Left ventricle myocardium inferior (tissue), 1 donor: Measurements from ENCODE around the gene SDK2. TPM values are rescaled to one million over a fixed set of nuclear protein-coding genes. Genes with fewer than 3 reads are reported as not detected.

Experiments
- DNase-seq: peaks from one replicate; pipeline ENCODE4 v3.0.0-alpha.2; 2020
- H3K27ac ChIP-seq: fragments of 200-600 bp; replicated peaks from 2 replicates; pipeline ENCODE4 v1.8.0; 2021
- H3K27me3 ChIP-seq: fragments of 200-600 bp; 2 replicates; pipeline ENCODE4 v1.8.0; 2021; ENCODE audit warnings: low read depth
- H3K36me3 ChIP-seq: fragments of 200-600 bp; 2 replicates; pipeline ENCODE4 v1.8.0; 2021
- H3K4me1 ChIP-seq: fragments of 200-600 bp; 2 replicates; pipeline ENCODE4 v1.8.0; 2021
- H3K4me3 ChIP-seq: fragments of 200-600 bp; 2 replicates; pipeline ENCODE4 v1.8.0; 2021; ENCODE audit warnings: mild to moderate bottlenecking, moderate library complexity
- H3K9me3 ChIP-seq: fragments of 200-600 bp; replicated peaks from 2 replicates; pipeline ENCODE4 v1.8.0; 2021
- intact Hi-C: fragments of 100-400 bp; cut with micrococcal nuclease; formaldehyde crosslinking; loops from one replicate; pipeline ENCODE4 v1.11.0; 2022
- total RNA-seq: library from RNA; stranded (reverse); fragmentation: NEBNext Ultra II Directional; extraction: Animal tissue kit (Norgen Biotek cat#: 25700); gene quantifications from one replicate; pipeline ENCODE4 v1.2.1, GENCODE V29; 2021
- TF ChIP-seq, protein P1 (sequence below): fragments of 200-600 bp; IDR thresholded peaks from 2 replicates; pipeline ENCODE4 v1.8.0; 2021; ENCODE audit warnings: antibody characterized with exemption, mild to moderate bottlenecking, borderline replicate concordance
- donor health status: DM: no; HTN: yes; CAD: no; lungs with severe emphysema.

Gene SDK2
- total RNA-seq, 1 donor from 2014 or later, result 2.2 TPM

GRCh38 chr17:73546770-73547536 is 97.3 kb downstream of the SDK2 start:
- intact Hi-C loops, result no loop called here
- TF ChIP-seq, protein P1, sequence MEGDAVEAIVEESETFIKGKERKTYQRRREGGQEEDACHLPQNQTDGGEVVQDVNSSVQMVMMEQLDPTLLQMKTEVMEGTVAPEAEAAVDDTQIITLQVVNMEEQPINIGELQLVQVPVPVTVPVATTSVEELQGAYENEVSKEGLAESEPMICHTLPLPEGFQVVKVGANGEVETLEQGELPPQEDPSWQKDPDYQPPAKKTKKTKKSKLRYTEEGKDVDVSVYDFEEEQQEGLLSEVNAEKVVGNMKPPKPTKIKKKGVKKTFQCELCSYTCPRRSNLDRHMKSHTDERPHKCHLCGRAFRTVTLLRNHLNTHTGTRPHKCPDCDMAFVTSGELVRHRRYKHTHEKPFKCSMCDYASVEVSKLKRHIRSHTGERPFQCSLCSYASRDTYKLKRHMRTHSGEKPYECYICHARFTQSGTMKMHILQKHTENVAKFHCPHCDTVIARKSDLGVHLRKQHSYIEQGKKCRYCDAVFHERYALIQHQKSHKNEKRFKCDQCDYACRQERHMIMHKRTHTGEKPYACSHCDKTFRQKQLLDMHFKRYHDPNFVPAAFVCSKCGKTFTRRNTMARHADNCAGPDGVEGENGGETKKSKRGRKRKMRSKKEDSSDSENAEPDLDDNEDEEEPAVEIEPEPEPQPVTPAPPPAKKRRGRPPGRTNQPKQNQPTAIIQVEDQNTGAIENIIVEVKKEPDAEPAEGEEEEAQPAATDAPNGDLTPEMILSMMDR, result no peak
- no peak overlapping the region for H3K27ac ChIP-seq
- peaks cover 5% of the 10 kb centered on the region for H3K4me1 ChIP-seq
- no peak overlapping the region for H3K4me3 ChIP-seq
- H3K9me3 ChIP-seq, result no peaks in the 10 kb centered on the region
- DNase-seq, result no peak
- peaks cover 53% of the 10 kb centered on the region for H3K27me3 ChIP-seq
- no peaks in the 10 kb centered on the region for H3K36me3 ChIP-seq

DNA sequence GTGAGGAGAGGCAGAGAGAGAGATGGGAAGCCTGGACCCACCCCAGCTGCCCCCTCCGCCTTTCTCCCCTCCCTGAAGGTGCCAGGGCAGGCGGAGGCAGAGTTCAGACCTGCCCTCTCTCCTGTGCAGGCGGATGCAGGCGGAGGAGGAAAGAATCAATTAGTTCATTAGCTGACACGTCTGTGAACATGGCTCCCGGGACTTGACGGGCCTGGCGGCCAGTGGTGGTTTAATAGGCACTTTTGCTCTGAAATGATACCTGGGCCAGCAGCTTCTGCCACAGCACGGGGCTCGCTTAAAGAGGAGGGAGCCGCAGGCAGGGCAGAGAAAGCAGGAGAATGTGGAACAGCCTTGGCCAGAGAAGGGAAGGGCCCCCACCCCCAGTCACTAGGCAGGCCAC is 98.1 kb downstream of the SDK2 start:
- intact Hi-C loops, result no loop called here
- H3K4me1 ChIP-seq, result peaks cover 5% of the 10 kb centered on the region
- H3K27me3 ChIP-seq, result peaks cover 46% of the 10 kb centered on the region
- DNase-seq, result no peak
- no peak overlapping the region for H3K27ac ChIP-seq
- no peak overlapping the region for H3K4me3 ChIP-seq
- H3K36me3 ChIP-seq, result no peaks in the 10 kb centered on the region
- H3K9me3 ChIP-seq, result no peaks in the 10 kb centered on the region
- TF ChIP-seq, protein P1, result no peak

DNA sequence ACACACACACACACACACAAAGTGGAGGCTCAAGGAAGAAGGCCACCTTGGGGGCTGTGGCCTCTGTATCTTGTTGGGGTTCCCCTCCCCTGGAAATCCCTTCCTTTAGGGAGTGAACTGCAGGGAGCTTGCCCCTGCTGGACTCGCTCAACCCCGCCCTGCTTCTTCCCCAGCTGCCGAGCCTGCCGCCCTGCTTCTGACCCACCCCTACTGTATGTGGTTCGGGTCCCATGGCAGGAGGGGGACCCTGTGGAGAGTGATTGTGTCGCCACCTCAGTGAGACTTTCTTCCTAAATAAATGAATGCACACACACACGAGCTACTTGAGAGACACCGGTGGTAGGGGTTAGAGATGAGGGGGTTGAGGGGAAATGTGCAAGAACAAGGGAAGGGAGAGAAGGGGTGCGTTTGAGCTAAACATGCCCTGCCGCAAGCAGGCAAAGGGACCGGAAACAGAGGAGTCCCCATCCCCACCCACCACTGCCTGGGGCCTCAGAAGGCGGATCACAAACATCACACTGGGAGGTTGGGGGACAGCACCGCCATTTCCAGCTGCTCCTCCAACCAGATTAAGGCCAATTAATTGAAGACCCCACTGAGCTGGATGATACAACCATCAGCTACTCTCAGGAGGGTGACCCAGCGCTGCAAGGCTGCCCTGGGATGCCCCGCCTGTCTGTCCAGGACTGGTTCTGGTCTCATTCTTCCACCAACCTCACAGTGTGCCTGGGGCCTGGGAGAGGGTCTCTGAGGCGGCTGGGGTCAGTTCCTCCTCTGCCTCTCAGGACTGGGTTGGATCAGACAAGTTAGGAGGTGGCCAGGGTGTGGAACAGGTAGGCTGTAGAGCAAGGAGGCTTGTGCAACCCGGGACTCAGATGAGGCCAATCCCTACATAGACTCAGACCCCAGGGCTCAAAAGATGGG is 98.9 kb downstream of the SDK2 start:
- peaks cover 39% of the 10 kb centered on the region for H3K27me3 ChIP-seq
- TF ChIP-seq, protein P1, result no peak
- H3K36me3 ChIP-seq, result no peaks in the 10 kb centered on the region
- intact Hi-C loops, result no loop called here
- H3K4me1 ChIP-seq, result peaks cover 5% of the 10 kb centered on the region
- DNase-seq, result no peak
- no peak overlapping the region for H3K4me3 ChIP-seq
- H3K9me3 ChIP-seq, result no peaks in the 10 kb centered on the region
- H3K27ac ChIP-seq, result no peak overlapping the region

- Histone ChIP-seq H3K4me1 (peaks cover 5% of the 10 kb centered on the region), H3K27me3 (peaks cover 38% of the 10 kb centered on the region), H3K36me3 (no peaks in the 10 kb centered on the region), H3K27ac (no peak overlapping the region), H3K4me3 (no peak overlapping the region), H3K9me3 (no peaks in the 10 kb centered on the region)
- intact Hi-C loops, result no loop called here
- TF ChIP-seq, protein P1, result no peak
- DNase-seq, result no peak
These were observed 99.9 kb downstream of the SDK2 start for GRCh38 chr17:73544333-73544732.

- no peaks in the 10 kb centered on the region for H3K4me1 ChIP-seq
- H3K27ac ChIP-seq, result no peak overlapping the region
- H3K36me3 ChIP-seq, result no peaks in the 10 kb centered on the region
- TF ChIP-seq, protein P1, result no peak
- DNase-seq, result no peak
- H3K4me3 ChIP-seq, result no peak overlapping the region
- H3K27me3 ChIP-seq, result peaks cover 33% of the 10 kb centered on the region
- intact Hi-C loops, result no loop called here
- no peaks in the 10 kb centered on the region for H3K9me3 ChIP-seq
These were observed 101.9 kb downstream of the SDK2 start for GRCh38 chr17:73542323-73542722.
